Lower lobe of right lung (tissue), 2 donors: Measurements from ENCODE around the gene CLRN2. TPM values are rescaled to one million over a fixed set of nuclear protein-coding genes. Genes with fewer than 3 reads are reported as not detected.

ENCODE experiments used
- ATAC-seq, 2 donors: fragments of 200-7000 bp; cut with Tn5 transposase; one replicate each; pipeline ENCODE4 v1.9.1; 2020 to 2022; ENCODE audit warnings: mild to moderate bottlenecking in 2 of 2, moderate library complexity in 2 of 2
- DNase-seq: peaks from one replicate; pipeline ENCODE4 v3.0.0-alpha.2; 2020
- H3K27ac ChIP-seq: fragments of 200-600 bp; one replicate; pipeline ENCODE4 v1.8.0; 2022
- H3K27me3 ChIP-seq: fragments of 200-600 bp; one replicate; pipeline ENCODE4 v1.8.0; 2022; ENCODE audit warnings: low read depth
- H3K36me3 ChIP-seq: fragments of 200-600 bp; one replicate; pipeline ENCODE4 v1.8.0; 2022; ENCODE audit warnings: mild to moderate bottlenecking
- H3K4me1 ChIP-seq: fragments of 200-600 bp; one replicate; pipeline ENCODE4 v1.8.0; 2022
- H3K4me3 ChIP-seq: fragments of 200-600 bp; one replicate; pipeline ENCODE4 v1.8.0; 2022; ENCODE audit warnings: mild to moderate bottlenecking
- H3K9me3 ChIP-seq: fragments of 200-600 bp; one replicate; pipeline ENCODE4 v1.8.0; 2022
- CTCF ChIP-seq: fragments of 200-600 bp; IDR thresholded peaks from one replicate; pipeline ENCODE4 v1.8.0; 2022; ENCODE audit warnings: antibody characterized with exemption, mild to moderate bottlenecking
- intact Hi-C: fragments of 100-400 bp; cut with DNase I; formaldehyde crosslinking; loops from one replicate; pipeline ENCODE4 v1.11.0; 2022
- total RNA-seq: library from RNA; stranded (reverse); fragmentation: NEBNext Ultra II Directional; extraction: Animal tissue kit (Norgen Biotek cat#: 25700); gene quantifications from one replicate; pipeline ENCODE4 v1.2.1, GENCODE V29; 2021
- donor health status: DM: no; HTN: yes; CAD: no; lungs with severe emphysema.

CLRN2 gene
- total RNA-seq, 1 donor from 2014 or later: not detected

DNA sequence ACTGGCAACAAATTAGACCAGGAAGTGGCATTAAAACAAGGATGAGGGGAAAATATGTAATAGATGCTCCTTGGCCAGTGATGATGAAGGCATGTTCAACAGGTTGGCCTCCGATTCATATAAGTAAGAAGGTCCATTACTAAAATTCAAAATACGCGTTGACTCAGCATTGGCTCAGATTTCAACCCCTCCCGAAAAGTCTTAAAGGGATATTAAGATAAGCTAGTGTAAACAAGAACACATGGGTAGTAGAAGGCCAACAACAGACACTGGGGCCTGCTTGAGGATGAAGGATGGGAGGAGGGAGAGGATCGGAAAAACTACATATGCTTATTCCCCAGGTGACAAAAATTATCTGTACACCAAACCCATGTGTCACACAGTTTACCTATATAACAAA is 42.9 kb downstream of the CLRN2 start:
- DNase-seq: no peak
- Histone ChIP-seq H3K4me3 (no peak overlapping the region), H3K36me3 (no peaks in the 10 kb centered on the region), H3K27ac (no peak overlapping the region), H3K4me1 (no peaks in the 10 kb centered on the region), H3K27me3 (no peaks in the 10 kb centered on the region), H3K9me3 (no peaks in the 10 kb centered on the region)
- intact Hi-C loops: no loop called here
- ATAC-seq: no peak
- no peak for TF ChIP-seq CTCF

DNA sequence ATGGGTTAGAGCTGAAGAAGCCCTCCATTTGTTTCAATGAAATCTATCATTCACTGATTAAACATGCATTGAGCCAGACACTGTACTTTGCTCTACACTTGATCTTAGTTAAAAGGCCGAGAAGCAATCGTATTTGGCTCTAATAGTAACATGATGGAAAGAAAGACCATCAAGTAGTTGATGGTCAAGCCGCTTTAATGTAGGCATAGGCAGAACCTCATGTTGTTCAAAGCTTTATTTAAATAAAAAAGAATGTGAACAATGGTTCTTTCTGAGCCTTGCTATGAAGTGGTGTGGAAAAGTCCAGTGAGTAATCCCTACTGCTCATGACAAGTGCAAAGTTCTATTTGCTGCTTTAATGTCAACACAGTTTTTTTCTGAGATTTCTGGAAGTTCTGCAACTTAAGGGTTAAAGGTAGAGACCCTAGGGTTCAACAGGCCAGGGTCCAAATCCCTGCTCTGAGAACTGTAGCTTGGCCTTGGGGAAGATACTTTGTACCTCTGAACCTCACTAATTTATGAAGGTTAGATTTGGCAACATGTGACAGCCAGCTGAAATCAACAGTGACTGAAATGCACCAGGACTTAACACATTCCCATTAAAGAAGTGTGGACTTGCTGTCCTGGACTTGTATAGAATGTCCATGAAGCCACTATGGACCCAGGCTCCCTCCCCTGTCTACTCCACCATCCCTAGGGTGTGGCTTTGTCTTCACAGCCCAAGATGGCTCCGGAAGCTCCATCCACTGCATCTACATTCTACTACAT is 44.2 kb downstream of the CLRN2 start:
- H3K4me1 ChIP-seq: no peaks in the 10 kb centered on the region
- intact Hi-C loops: no loop called here
- TF ChIP-seq CTCF: no peak
- no peaks in the 10 kb centered on the region for H3K9me3 ChIP-seq
- H3K36me3 ChIP-seq: no peaks in the 10 kb centered on the region
- H3K27me3 ChIP-seq: no peaks in the 10 kb centered on the region
- ATAC-seq (no peak), DNase-seq (no peak)
- H3K27ac ChIP-seq: no peak overlapping the region
- H3K4me3 ChIP-seq: no peak overlapping the region

DNA sequence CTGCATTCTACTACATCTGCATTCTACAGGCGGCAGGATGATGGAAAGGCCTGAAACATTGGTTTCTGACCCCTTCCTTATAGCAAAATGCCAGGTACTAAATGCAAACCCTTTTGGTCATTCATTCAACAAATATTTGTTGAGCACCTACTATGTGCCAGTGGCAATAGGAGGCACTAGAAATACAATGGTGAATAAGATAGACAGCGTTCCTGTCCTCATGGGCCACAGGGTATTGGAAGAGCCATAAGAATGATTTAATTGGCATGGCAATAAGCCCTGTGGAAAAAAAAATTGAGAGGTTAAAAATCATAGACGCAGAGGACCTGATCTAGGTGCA is 44.7 kb downstream of the CLRN2 start:
- no peaks in the 10 kb centered on the region for H3K27me3 ChIP-seq
- no peaks in the 10 kb centered on the region for H3K9me3 ChIP-seq
- no peak for ATAC-seq
- intact Hi-C loops: no loop called here
- TF ChIP-seq CTCF: no peak
- H3K36me3 ChIP-seq: no peaks in the 10 kb centered on the region
- H3K4me3 ChIP-seq: no peak overlapping the region
- no peak overlapping the region for H3K27ac ChIP-seq
- DNase-seq: no peak
- no peaks in the 10 kb centered on the region for H3K4me1 ChIP-seq

- H3K27me3 ChIP-seq: no peaks in the 10 kb centered on the region
- no peak for ATAC-seq
- intact Hi-C loops: no loop called here
- H3K9me3 ChIP-seq: no peaks in the 10 kb centered on the region
- no peaks in the 10 kb centered on the region for H3K36me3 ChIP-seq
- no peak overlapping the region for H3K27ac ChIP-seq
- H3K4me1 ChIP-seq: no peaks in the 10 kb centered on the region
- no peak overlapping the region for H3K4me3 ChIP-seq
- no peak for TF ChIP-seq CTCF
- DNase-seq: no peak
Measured at GRCh38 chr4:17560065-17560673, 45.2 kb downstream of the CLRN2 start.

DNA sequence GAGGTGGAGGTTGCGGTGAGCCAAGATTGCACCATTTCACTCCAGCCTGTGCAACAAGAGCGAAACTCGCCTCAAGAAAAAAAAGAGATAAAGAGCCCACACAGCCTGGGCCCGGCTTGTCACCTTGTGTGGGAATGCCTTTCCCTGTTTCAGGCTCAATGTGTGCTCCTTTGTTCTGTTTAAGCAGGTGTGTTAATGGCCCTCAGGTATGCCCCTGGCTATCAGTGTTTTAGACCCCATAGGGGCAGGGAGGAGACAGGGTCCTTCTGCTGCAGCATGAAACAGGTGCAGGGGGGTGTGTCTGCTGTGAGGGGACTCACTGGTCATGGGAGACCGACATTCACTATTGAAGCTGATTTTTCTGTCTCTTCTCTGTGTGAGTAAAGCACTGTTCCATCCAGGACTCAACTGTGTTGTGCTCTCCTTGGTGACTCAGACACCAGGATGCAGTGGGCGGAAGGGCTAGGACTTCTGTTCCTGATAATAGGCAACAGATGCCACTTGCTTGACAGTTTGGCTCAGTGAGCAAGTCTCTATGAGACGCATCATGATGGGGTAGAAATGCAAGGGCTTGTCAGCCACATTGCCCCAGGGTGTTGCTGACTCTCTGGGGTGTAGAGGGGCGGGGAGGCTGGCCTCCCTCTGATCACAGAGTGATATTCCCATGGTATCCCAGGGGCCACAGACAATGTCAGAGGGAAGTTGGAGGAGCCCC is 46.4 kb downstream of the CLRN2 start:
- no peak overlapping the region for H3K4me3 ChIP-seq
- DNase-seq (no peak), ATAC-seq (no peak)
- H3K4me1 ChIP-seq: no peaks in the 10 kb centered on the region
- no peak for TF ChIP-seq CTCF
- no peaks in the 10 kb centered on the region for H3K27me3 ChIP-seq
- no peak overlapping the region for H3K27ac ChIP-seq
- intact Hi-C loops: no loop called here
- H3K9me3 ChIP-seq: no peaks in the 10 kb centered on the region
- no peaks in the 10 kb centered on the region for H3K36me3 ChIP-seq
